HG03354 (cell line): Measurements from ENCODE around the gene ELL.
"Not testable (repeated sequence)": the region's sequence is repeated elsewhere in the genome, so short reads cannot be mapped to it uniquely, and the experiment has no call there.

Experiments used
- ATAC-seq: cut with Tn5 transposase; IDR thresholded peaks from one replicate; pipeline ENCODE4 v1.9.1; 2021; ENCODE audit warnings: mild to moderate bottlenecking; ENCODE audit not compliant: unreplicated experiment, poor library complexity, severe bottlenecking

Gene ELL

DNA sequence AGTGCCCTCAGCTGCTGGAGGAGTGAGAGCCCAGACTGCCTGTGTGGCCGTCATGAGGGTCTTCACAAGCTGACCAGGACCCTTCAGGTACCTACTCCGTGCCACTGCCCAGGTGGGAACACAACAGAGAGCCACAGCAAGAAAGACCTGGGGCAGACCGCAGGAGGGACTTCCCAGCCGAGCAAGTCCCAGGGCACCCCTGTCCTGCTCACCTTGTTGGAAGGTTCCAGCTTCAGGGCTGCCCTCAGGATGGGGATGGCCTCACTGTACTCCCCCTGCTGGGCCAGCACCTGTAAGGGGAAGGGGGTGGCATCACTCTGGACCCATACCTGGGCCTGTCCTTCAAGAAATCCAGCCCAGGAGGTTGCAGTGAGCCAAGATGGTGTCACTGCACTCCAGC lies 11.2 kb upstream of the ELL start:
- ATAC-seq, result no peak

DNA sequence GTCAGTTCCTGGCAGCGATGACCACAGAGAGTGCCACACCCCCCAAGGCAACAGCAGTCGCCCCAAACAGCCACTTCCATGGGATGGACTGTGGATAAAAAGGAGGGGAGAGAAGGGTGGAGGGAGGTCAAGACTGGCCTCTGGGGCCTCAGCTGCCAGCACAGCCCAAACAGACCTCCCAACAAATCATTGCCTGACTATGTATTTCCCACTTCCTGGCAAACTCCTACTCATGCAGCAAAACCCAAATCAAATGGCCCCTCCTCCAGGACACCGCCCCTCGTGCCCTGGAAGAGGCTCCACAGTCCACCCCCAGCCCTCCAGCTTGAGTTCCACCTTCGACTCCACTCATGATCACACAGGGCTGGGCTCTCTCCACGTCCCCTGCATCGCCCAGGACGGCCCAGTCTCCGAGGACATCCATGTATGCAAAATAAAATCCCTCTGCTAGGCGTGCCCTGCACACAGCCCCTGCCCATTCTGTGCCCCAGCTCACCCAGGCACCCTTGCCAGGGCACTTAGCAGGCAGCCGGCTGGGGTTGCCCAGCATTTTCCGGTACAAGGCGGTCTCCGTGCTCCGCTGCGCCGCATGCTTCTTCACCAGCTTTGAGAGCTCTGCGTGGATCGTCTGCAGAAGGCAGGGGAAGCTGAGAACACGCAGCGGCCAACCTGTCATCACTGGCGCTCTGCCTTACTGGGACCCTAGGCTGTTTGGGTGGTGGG lies 10.5 kb upstream of the ELL start:
- ATAC-seq, result no peak

DNA sequence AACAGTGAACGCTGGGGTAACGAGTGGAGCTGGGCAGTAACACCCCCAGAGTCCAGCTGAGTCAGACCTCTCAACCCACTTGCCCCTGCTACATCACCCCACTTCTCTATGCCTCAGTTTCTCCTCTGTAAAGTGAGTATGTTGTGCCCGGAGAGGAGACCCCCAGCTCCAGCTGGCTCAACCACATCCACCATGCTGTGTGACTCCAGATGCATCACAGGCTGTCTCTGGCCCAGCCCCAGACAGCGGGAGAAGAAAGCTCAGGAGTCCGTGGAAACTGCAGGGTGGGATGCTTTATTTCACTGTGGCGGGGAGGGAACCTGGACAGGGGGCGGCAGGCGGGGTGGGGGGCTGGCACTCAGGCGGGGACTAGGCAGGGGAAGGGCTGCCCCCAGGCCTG lies 9.6 kb upstream of the ELL start:
- no peak for ATAC-seq

DNA sequence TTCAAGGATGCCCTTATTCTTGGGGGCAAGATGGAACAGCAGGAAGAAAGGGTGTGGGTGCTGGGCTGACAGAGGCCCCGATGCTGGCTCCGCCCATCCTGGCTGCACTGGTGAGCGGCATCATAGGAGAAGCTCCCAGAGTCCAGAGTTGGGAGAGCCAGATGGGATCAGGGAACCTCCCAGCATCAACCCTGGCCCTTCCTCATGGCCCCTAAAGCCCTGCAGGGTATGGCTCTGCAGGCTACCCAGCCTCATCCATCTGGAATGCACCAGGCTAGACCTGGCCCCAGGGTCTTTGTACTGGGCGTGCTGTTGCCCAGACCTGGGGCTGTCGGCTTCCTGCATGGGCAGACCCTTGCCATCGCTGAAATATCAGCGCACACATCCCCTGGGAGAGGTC lies 7.9 kb upstream of the ELL start:
- ATAC-seq, result no peak

DNA sequence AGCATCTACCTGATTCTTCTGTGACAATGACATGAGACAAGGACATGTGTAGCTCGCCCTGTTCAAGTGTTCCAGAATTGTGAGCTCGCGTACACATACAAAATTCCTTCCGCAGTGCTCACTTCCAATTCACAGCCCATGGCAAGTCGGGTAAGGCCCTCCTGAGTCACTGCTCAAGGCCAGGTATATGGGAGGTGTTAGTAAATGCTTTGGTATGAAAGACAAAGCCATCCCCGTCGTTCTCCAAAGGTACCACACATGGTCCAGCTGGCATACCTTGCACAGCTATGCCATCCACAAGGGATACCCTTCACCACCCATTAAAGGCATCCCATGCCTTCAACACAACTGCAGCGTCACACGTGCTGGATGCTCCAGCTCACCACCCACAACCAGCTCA lies 4.4 kb upstream of the ELL start:
- no peak for ATAC-seq

DNA sequence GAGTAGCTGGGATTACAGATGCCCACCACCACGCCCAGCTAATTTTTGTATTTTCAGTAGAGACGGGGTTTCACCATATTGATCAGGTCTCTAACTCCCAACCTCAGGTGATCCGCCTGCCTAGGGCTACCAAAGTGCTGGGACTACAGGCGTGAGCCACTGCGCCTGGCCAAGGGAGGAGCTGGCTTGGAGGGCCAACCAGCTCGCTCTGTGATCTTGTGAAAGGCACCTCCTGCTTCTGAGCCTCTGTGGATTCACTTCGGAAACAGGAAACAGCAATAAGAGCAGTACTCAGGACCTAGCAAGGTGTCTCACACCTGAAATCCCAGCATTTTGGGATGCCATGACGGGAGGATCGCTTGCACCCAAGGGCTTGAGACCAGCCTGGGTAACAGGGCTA lies 2.0 kb upstream of the ELL start:
- ATAC-seq, result no peak

DNA sequence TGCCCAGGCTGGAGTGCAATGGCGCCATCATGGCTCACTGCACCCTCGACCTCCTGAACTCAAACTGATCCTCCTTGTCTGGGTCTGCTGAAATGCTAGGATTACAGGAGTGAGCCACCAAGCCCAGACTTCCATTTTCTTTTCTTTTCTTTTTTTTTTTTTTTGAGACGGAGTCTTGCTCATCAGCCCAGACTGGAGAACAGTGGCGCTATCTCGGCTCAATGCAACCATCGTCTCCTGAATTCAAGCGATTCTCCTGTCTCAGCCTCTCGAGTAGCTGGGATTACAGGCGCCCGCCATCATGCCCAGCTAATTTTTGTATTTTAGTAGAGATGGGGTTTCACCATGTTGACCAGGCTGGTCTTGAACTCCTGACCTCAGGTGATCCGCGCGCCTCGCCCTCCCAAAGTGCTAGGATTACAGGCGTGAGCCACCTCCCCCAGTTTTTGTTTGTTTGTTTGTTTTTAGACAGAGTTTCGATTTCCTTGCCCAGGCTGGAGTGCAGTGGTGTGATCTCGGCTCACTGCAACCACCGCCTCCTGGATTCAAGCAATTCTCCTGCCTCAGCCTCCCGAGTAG lies 1.1 kb upstream of the ELL start:
- not testable (repeated sequence) for ATAC-seq

DNA sequence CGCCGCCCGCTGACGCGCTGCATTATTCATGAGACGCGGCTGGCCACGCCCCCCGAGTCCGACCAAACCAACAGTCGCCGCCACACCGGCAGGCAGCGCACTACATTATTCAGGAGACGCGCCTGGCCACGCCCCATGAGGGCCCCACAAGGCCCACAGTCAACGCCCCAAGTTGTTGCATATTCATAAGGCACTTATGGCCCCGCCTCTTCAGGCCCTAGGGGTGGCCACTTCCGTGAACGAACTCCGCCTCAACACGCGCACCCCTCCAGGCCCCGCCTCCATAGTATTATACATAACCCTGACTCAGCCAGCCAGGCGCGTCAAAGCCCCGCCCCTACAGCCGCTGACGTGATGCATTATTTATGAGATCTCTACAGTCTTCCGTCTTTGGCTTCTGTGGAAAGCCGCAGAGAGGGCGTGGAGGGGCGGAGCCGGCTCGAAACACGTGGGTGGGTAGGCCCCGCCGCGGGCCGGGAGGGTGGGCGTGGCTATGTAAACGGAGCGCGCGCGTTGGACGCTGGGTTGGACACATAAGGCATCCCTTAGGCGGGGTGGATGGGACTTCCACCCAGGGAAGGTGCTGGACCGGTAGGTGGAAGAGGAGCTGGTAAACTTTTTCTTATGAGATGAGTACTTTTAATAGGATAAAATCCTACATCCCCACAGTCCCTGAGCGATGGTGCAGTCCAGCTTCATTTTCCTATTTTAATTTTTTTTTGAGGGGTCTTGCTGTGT lies 423 bp upstream of the ELL start:
- ATAC-seq, result peak; percentile 85

DNA sequence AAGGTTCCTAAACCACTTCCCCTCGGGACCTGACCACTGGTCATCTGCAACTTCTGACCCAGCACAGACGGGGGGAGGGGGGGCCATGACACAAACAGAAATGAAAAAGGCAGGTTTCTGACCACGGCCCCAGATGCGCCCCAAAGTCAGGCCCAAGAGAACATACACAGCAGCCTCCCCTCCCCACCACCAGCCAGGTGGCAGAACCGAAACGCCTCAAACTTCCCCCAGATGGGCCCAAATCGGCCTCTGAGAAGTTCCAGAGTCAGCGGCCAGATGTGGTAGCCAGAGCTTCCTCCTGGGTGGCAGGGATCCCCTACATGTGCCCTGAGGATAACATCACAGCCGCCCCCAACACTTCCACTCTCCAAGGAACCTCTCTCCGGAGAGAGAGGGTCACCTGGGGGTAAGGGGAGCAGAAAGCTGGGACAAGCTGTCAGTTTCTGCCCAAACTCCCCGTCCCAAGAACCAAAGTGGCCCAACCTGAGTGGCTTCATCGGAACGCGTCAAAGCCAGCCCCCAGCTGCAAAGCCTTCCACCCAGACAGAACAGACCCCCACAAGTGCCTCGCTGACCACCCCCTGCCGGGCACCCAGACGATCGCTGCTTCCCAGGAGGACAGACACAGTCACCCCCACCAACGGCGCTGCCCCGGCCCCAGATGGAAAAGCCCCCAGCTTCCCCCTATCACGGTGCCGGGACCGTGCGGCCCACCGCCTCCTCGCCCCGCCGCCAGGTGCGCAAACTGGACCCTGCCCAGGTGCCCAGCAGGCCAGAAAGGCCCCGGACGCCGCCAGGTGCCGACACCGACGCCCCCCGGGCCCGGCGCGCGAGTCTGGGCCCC lies 800 bp downstream of the ELL start:
- ATAC-seq, result peak; percentile 30

DNA sequence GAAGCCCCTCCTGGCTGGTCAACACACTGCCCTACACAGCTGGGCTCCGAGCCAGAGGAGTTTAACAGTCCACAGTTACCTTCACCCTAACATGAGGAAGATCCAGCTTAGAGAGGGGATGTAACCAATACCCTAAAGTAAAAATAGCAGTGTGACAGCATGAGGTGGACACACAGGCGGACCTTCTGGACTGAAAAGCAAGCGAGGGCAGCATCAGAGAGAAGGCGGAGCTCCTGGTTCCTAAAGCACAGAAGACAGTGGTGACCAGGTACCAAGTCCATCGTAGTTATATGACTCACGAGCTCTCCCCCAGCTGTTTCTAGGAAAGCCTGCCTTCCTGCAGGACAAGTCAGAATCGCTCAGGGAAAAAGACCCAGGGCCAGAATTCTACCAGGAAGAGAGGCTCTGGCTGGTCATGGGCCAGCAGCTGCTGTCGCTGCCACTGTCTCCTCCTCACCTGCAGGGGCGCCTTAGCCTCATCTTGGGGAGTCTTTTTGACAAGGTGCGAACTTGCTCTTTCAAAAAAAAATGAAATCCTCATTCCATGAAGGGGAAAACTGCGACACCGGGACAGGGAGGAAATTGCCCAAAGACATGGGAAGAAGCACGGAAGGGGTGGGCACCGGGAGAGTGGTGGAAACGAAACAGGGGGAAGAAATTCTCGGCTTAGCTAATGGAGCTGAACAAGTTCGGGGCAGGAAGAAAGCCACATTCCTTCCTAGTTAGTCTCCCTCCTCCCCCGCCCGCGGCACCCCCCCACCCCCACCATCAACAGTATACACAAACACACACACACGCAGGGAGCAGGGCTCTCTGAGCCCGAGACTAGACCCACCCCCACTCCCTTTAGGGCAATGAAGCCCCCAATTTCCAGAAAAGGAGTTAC lies 1.7 kb downstream of the ELL start:
- ATAC-seq, result no peak

DNA sequence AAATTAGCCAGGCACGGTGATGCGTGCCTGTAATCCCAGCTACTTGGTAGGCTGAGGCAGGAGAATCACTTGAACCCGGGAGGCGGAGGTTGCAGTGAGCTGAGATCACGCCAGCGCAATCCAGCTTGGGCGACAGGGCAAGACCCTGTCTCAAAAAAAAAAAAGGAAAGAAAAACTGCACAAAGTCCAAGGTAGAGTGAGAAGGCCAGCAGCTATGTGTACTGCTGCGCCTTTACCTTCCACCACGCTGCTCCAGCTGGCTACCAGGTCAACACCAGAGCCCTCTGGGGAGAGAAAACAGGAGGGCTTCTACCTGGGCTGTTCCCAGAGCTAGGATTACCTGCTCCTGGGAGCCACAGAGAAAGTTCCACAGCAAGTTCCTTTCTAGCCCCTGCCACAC lies 3.2 kb downstream of the ELL start:
- no peak for ATAC-seq

DNA sequence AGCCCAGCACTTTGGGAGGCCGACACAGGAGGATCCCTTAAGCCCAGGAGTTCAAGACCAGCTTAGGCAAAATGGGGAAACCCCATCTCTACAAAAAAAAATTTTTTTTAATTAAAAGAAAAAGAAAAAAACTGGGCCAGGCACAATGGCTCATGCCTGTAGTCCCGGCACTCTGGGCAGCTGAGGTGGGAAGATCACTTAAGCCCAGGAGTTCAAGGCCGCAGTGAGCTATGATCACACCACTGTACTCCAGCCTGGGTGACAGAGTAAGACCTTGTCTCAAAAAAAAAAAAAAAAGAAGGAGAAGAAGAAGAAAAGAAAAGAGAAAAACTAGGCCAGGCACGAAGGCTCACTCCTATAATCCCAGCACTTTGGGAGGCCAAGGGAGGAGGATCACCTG lies 4.3 kb downstream of the ELL start:
- ATAC-seq, result no peak

DNA sequence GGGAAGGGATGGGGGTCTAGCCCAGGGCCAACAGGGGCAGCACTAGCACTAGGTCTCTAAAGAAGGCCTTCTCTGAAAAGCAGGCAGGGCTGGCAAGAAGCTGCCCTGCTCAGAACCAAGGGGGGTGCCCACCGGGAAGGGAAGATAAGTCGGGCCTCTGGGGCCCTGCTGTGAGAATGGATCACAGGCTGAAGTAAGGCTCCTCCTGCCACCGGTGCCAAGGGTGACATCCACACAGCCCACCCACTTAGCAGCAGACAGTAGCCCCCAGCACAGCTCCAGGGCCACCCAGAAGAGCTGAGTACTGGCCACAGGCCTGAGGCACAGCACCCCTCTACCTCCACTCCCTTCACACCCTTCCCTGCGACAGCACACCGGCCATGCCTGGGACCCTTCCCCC lies 5.9 kb downstream of the ELL start:
- no peak for ATAC-seq

DNA sequence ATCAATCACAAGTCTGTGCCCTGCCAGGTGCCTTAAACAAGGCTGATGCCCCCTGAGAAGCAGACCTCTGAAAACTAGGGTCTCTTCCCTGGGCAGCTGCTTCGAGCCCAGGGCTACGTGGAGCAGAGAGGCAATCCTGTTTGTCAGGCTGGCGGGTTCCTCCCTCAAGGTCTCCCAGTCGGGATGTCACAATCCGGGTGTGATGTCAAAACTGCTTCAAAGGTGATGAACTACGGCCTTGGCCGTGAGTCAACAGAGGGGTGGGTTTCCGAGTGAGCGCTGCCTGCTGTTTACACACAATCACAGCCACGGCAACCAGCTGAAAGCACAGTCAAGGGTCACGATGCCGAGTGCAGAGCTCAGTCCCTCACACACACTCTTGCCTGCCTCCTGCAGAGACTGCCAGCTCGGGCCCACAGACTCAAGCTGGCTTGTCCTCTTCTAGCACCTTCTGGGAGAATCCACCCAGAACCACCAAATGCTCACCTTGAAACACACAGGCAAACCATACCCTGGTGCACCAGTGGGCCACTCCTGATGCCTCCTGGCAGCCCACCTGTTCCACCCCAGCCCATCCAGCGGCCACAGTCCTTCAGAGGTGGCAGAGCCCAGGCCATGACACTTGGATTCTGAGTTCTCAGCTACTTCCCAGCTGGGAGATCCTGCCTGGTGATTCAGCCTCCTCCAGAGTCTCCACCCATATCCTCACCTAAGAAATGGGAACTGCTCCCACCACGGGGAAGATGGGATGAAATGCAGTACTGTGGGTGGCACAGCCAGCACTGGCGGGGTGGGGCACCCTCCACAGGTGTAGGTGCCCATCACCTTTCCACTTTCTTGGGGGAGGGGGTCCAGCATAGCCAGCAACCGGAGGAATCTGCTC lies 6.8 kb downstream of the ELL start:
- no peak for ATAC-seq

DNA sequence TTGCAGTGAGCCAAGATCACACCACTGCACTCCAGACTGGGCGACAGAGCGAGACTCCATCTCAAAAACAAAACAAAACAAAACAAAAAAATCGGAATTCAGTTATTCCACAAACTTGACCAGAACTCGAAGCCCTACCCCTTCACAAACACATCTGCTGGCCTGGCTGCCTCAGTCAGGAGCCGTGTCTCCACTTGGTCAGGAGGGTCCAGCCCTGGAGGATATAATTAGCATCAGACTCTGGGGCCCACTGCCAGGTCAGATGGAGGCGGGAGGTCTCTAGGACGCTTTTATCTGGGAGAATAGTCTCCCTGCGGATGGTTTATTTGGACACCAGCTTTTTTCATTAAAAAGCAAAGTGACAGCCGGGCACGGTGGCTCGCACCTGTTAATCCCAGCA lies 8.0 kb downstream of the ELL start:
- no peak for ATAC-seq

DNA sequence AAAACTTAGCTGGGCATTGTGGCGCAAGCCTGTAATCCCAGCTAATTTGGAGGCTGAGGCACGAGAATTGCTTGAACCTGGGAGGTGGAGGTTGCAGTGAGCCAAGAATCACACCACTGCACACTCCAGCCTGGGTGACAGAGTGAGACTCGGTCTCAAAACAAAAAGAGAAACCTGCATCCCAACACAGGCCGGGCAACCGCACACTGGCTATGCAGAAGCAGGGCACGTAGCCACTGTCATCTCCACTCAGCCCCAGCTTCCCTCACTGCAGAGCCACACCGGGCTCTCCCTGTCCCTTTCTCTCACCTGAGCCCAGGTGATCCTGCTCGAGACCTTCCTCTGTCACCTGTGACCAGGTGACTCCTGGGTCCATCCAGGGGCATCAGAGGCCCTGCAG lies 11.7 kb downstream of the ELL start:
- ATAC-seq, result no peak

DNA sequence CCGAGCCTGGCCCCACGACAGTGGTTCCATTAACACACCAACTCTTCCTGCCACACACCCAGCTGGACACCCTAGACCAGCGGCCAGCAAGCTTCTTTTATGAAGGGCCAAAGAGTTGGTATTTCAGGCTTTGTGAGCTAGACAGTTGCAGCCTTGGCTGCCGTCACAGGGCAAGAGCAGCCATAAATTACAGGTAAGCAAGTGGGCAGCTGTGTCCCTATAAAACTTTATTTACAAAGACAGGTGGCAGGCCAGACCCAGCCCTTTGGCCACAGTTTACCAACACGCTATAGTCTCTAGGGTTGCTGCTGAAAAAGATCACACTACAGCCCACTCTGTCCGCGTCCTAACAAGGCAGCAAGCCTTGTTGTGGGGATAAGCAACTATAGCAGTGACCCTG lies 13.3 kb downstream of the ELL start:
- no peak for ATAC-seq

DNA sequence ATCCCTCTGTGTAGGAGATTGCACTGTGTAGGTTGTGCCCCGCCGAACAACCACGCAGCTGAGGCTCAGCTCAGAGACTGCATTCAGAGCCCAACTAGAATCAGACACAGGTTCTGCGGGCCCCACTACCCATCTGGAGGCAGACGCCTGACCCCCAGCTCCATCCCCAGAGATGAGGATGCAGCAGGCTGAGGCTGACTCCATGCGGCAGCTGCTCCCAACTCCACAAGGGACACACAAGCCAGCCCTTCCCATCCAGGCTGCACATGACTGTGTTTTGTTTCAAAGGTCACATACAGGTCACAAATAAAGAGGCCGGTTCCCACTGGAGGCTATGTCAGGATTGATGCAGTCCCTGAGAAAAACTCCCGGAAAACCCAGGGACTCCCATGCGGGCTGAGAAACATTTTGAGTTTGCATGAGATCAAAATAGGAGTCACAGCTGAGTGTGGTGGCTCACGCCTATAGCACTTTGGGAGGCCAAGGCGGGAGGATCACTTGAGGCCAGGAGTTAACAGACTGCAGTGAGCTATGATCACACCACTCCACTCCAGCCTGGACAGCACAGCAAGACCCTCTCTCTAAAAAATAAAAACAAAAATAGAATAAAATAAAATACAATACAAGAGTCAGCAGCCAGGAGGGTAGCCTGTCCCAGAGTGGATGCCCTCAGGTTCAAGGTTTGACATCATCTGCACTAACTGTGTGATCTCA lies 14.0 kb downstream of the ELL start:
- no peak for ATAC-seq
